Measurements from ENCODE around the gene ZCCHC24.

ZCCHC24 gene

DNA sequence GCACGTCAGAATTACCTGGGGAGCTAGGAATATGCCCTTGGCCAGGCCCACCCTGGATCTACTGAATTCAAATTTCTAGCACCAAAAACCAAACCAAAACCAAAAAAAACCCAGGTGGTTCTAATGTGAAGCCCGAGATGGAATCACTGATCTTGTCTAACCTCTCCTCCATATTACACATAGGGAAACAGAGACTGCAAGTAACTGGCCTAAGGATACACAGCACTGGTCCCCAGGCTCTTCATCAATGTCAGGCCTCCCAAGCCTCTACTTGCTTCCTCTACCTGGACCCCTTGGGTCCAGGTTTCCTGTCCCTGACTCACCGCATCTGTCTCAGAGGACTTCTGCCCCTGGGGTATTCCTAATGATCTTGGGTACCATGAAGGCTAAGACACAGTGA lies 30.7 kb downstream of the ZCCHC24 start:
- no peak for DNase-seq (ENCODE audit: extremely low read depth in 1 of 2, low read depth in 1 of 2)

DNA sequence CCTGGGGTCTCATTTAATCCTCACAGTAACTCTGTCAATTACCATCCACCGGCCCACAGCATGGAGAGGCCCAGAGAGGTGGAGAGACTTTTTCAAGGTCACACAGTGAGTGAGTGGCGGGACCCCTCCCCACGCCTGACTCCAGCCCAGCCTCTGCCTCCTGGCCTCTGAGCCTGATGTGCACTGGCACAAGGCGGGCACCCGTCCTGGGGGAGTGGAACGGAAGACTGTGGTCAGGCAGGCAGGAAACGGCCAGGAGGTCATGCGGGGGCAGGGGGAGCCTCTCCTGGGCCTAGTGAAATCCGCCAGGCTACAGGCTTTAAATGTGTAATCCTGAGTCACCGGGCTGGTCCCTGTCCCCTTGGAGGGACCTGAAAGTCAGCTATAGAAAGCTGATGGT lies 32.2 kb downstream of the ZCCHC24 start:
- no peak for DNase-seq (ENCODE audit: extremely low read depth in 1 of 2, low read depth in 1 of 2)

DNA sequence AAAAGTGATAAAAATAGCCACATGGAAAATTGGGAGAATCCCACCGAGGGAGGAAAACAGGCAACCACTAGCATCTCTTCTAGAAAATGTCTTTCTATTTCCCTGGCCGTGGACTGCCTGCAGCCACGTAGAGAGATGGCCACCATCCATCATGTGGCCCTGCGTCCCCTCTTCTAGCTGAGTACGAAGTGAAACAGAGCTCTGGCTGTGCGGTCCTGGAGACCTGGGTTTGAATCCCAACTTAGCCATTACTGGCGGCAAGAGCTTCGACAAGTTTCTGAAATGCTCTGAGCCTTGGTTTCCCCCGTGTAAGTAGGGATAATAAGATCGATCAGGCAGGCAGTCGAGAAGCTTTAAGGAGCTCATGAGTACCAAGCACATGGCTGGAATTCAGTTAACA lies 32.9 kb downstream of the ZCCHC24 start:
- DNase-seq (ENCODE audit: extremely low read depth in 1 of 2, low read depth in 1 of 2): no peak

DNA sequence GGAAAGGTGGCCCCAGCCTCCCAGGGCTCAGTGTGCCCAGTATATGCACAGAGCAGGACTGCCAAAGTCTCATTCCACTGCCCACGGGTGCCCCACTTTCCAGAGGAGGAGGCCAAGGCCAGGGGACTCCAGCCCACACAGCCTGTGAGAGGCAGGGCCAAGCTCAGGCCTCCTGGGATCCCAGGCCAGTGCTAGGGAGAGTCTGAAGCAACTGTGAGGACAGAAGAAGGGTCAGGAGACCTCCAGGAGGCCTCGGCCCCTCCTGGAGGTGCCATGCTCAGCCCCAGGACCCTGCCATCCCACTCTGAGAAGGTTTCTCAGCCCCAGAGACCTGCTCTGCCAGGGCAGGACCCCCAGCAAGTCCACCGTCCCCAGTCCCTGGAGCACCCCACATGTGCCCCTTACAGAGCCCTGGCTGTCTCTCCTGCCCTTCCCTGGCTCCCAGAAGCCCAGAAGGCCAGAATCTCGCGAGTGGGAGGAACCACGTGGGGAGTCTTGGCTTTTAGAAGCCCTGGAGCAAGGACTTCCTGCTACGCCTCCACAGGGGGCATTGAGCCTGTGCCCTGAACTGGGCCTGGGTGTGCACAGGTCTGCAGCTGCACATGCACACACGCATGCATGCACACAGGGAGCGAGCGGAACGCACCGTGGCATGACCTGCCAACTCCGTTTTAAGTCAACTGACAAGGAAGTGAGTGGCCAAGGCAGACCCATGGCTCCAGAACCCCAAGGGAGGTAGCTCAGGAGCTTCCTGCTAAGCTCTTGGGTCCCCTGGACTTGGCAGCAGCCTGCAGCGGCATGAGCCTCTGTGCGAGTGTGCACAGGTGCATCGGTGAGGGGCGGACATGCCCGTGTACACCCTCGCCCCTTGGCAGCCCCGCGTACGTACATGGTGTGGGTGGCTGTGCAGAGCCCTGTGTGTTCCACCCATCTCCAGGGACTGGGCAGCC lies 33.6 kb downstream of the ZCCHC24 start:
- no peak for DNase-seq (ENCODE audit: extremely low read depth in 1 of 2, low read depth in 1 of 2)

DNA sequence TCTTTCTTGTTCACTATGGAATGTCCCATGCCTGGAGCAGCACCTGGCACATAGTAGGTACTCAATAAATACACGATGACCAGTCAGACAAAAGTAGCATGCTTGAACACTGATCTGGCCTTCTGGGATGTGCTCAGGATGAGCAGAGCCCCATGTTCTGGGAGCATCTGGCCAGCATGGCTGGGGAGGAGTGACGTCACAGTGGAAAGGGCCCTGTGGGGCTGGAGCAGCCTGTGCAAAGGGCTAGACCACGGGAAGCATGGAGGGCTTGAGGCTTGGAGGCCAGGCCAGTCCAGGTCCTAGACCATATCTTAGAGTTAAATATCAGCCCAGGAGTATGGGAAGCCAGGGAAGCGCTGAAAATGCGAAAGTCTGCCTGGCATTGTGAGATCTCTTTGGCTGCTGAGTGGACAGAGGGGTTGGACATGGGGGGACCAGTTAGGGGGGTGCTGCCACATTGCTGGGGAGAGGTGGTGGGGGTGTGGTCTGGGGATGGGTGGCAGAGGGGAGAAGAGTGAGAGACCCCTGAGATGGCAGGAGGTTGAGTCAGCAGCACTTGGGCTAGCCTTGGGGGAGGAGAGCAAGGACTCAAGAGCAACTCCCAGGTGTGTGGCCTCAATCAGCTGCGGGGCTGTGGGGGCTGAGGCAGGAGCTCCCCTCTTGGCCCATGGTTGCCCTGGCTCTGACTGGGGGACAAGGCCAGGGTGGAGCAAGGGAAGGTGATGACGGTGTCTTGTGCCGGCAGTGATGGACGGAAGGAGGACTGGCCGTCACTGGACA lies 34.9 kb downstream of the ZCCHC24 start:
- no peak for DNase-seq (ENCODE audit: extremely low read depth in 1 of 2, low read depth in 1 of 2)

DNA sequence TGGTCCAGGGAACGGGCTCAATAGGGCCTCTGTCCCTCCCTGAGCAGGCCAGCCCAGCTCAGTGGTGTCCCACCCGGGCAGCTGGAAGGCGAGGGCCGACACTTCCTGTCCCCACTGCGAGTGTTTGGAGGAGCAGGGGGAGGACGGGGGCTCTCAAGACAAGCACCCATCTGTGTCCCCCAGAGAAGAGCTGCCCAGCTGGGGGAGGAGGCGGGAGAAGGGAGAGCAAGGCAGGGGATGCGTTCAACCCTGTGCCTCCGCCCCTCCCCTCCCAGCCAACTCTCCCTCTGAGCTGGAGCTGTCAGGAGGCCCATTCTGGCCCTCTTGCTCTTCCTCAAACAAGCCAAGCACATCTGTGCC lies 35.7 kb downstream of the ZCCHC24 start:
- no peak for DNase-seq (ENCODE audit: extremely low read depth in 1 of 2, low read depth in 1 of 2)

DNA sequence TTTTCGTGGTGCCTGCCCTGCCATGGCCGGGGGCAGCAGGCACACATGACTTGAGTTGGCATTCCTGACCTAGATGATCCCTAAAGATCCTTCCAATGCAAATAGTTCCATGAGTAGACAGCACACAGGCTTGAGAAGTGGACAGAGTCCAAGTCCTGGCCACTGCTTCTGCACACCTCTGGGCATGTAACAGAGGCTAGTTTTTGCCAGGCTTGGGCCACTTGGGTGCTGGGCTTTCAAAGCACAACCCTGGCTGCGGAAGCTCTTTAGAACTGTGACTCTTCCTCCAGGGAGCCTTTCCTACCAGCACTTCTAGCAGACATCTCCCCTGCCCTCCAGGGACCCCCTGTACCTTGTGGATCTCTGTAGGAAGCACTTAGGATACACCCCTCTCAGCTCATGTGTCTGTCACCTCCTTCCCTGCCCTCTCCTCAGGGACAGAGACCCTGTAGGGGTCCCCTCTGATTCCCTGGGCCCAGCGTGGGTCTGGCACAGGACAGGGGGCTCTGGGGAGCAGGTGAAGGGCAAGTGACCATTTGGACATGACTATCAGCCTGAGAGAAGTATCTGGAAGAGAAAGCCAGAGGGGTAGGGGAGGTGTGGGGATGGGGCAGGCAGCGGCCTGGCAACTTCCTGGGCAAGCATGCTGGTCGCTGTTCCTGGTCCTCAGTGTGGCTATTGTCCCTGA lies 36.2 kb downstream of the ZCCHC24 start:
- no peak for DNase-seq (ENCODE audit: extremely low read depth in 1 of 2, low read depth in 1 of 2)

DNA sequence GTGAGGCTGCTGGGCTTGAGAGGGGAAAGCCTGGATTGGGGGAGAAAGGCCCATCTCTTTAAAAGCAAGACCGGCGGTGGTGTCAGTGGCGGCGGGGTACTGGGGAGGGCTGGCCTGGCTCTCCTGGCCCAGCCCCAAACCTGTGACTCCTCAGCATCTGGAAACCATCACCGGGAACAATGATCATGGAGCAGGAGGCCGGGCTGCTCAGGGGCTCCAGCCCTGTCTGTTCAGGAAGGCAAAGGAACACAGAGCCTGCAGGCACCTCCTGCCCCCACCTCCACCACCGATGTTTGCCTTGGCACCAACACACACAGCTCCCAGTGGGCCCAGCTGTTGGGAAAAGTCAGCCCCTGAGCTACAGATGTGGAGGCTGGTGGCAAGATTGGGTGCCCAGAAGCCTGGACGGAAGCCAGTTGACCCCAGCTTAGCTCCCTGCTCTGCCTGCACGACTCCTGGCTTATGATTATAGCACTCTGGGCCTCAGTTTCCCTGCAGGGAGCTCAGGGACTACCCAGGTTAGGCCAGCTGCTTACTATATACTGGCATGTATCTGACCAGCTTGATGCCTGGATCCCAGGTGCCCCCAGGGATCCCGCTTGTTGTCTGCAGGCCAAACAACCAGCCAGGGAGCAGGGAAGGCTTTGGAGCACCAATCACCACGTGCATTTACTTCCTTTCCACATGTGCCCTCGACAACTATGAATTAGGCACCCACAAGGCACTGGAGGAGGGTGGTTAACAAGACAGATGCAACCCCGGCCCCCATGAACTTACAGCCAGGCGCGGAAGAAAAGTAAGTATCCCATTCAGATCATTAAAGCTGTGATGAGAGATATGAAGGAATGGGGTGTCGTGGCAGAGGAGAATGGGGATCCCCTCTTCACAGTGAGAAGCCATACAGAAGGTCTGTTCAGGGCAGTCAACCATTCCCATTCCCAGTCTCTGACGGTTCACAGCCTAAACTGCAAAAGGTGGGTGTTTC lies 37.3 kb downstream of the ZCCHC24 start:
- DNase-seq (ENCODE audit: extremely low read depth in 1 of 2, low read depth in 1 of 2): no peak

DNA sequence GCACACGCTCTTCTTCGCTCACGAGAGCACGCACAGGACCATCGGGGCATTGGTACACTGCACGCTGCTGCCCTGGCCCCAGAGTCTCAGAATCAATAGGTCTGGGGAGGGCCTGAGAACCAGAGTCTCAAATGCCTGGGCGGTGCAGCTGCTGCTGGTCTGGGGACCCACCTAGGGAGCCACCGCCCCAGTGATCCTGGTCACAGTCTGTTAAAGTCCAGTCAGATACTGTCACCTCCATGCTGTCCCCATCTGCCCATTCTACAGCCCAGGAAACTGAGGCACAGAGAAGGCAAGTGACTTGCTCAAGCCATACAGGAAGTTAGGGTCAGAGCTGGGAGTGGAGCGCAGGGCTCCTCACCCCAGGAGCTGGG lies 38.0 kb downstream of the ZCCHC24 start:
- no peak for DNase-seq (ENCODE audit: extremely low read depth in 1 of 2, low read depth in 1 of 2)

DNA sequence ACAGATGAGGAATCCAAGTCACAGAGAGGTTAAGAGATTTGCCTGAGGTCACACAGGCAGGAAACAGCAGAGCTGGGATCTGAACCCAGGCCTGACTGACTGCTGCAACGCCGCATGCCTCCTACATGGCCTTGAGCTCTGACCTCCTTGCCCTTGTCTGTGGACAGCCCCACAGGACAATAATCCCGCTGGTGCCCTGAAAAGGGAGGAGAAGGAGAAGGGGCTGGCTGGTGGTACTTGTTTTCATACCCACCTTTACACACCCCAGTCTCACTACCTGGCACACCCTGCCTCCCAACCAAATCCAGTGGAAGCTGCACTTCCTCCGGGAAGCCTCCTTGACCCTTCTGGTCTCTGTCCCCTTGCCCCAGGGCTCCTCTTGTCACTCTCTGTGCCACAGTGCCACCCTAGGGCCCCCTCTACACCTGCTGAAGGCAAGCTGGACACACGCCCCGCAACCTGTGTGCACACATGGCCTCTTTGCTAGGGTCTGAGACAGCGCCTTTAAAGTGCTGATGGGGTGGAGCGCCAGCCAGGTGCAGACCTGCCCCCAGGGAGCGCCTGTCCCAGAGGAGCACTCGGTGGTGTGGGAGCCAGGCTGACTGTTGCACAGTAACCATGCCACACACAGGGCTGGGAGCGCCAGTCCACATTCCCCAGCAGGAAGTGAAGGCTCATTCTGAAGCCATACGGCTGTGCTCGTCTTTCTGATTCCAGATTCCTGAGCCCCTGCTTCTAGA lies 38.6 kb downstream of the ZCCHC24 start:
- DNase-seq (ENCODE audit: extremely low read depth in 1 of 2, low read depth in 1 of 2): no peak

DNA sequence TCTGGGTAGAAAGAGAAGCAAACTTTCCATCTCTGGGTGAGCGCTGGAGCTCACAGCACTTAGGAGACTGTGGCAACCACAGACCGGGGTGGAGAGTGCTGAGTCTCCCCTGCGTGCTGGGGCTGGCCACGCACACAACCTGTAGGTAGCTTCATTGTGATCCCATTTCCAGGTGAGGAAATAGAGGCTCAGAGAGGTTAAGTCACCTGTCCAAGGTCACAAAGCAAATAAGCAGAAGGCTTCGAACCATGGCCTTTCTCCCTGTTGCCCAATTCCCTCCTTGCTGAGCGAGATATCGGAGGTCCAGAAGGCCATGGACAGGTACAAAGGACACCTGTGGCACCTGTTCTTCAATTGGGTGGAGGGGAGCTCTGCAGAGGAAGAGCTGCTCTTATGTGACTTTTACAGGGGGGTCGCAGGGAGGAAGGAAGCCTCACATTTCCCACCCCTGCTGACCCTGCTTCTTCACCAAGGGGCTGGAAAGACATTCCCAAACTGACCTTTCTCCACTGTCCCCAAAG lies 39.4 kb downstream of the ZCCHC24 start:
- no peak for DNase-seq (ENCODE audit: extremely low read depth in 1 of 2, low read depth in 1 of 2)

DNA sequence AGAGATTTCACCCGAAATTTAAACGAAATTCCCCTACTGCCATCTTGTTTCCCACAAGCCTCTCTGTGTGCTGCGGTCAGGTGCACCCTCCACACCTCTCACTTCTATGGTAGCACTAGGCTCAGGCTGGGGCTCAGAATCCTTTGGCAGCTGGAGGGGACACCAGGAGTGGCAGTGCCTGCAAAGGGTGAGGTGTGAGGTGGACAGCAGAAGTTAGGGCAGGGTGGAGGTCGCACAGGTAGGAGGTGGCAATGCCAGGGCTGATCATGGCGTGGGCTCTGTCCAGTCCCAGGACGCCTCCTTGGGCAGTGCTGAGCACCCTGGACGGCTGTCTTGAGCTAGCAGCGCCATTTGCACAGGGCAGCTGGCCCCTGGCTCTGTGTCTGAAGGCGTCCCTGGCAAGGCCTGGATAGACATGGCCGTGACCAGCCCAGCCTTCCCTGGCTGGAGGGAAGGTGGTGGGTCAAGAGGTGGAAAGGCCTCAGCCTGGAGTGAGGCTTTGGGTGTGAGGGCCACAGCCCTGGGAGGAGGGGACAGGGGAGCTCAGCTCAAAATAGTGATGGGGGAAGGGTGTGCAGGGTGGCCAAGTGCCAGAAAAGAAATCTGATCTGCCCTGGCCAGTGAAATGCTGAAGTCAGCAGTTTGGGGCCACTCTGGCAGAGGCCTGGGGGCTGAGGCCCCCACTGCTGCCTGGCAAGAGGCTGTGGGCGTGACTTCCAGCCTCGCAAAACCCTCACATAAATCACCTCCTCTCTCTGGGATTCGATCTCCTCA lies 40.0 kb downstream of the ZCCHC24 start:
- no peak for DNase-seq (ENCODE audit: extremely low read depth in 1 of 2, low read depth in 1 of 2)

DNA sequence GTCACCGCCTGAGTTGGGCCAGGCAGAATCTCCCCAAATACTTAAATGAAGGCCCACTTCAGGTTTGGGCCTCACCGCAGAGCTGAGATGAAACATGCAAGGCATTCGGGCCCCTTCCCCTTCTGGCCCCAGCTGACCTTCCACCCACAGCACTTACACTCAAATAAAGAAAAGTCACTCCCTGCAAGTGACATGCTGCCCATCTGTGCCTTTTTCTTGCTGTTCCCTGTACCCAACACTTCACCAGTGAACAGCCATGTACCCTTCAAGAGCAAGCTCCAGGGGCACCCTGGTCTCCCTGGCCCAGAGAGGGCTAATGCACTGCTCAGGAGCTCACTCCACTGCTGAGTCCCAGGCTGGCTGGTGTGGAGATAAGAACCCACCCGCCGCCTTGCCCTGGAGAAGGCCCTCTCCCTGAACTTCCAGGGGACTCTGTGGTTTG lies 40.7 kb downstream of the ZCCHC24 start:
- no peak for DNase-seq (ENCODE audit: extremely low read depth in 1 of 2, low read depth in 1 of 2)

DNA sequence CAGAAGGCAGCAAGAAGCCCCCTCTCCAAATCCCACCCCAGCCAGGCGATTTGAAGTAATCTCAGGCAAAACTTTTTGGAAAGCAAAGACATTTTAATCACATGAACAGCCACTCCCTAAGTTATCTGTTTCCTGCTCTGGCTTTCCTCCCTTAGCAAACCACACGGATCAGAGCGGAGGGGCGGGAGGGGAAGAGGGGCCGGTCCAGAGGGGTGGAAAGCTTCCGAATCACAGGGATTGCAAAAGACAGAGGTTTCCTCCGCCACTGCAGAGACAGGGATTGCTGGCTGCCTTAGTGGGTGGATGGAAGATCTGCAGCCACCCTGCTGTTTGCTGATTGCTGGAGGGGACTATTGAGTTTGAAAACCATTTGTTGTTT lies 41.2 kb downstream of the ZCCHC24 start:
- no peak for DNase-seq (ENCODE audit: extremely low read depth in 1 of 2, low read depth in 1 of 2)

DNA sequence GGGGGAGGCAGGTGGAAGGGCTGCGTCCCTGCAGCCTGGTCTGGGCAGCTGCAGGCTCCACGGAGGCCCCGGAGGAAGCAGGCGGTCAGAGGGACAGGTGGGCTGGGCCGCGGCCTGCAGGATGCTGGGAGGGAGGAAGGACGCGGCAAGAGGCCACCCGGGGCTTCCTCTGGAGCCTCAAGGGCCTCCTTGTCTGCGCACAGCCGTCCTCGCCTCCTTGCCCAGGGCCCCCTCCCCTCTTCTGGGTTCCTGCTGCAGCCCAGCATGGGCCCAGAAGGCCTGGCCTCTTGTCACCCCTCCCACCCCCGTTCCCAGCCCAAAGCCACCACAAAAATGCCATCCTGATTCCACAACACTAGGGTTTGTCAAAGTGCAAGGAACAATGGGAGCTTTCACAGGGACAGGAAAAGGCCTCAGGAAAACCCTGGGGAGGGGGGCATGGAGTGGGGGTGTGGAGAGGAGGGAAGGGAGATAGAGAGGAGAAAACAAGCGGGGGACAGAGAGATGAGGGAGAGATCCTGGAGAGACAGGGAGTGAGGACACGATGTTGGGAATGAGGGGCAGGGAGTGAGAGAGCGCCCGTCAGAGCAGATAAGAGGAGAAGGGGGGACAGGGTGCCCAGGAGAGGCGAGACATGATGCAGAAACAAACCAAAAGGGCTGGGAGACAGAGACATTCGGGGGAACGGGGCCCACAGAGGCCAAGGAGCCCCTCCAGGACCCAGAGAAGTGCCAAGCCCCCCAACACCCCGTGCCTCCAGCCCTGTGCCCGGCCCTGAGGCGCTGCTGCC lies 41.8 kb downstream of the ZCCHC24 start:
- DNase-seq (ENCODE audit: extremely low read depth in 1 of 2, low read depth in 1 of 2): no peak

DNA sequence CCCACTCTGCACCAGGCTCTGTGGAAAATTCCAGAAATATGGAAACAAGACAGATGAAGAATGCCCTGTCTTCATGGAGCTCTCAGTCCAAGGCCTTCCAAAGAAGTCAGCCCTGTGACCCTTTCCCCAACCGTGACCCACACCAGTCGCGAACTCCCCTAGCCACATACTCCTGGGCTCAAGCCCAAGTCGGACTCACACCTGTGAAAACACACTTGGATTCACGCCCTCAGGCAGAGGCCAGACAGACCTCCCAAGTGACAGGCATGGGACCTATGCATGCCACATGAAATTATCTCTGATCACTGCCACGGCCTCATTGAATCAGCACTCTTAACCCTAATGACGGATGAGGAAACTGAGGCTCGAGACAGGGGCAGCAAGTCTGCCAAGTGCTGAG lies 42.5 kb downstream of the ZCCHC24 start:
- DNase-seq (ENCODE audit: extremely low read depth in 1 of 2, low read depth in 1 of 2): no peak

DNA sequence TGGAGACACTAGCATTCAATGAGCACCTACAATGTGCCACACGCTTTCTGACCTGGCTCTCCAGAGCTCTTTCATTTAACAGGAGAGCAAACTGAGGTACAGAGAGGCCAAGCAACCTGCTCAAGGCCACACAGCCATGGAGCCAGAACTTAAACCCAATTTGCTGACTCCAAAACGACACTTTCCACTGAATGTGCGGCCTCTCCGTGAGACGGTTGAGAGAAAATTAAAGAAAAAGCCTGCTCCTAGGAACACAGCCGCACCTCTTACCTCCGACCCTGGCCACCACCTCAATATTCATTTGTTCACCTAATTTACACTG lies 42.8 kb downstream of the ZCCHC24 start:
- DNase-seq (ENCODE audit: extremely low read depth in 1 of 2, low read depth in 1 of 2): no peak

Data from activated CD8-positive, alpha-beta memory T cell treated with anti-CD3 and anti-CD28 coated beads for 1 hour (primary cell).